Measurements from ENCODE around the gene MBNL1.
"Not testable (repeated sequence)": the region's sequence is repeated elsewhere in the genome, so short reads cannot be mapped to it uniquely, and the experiment has no call there.

DNA sequence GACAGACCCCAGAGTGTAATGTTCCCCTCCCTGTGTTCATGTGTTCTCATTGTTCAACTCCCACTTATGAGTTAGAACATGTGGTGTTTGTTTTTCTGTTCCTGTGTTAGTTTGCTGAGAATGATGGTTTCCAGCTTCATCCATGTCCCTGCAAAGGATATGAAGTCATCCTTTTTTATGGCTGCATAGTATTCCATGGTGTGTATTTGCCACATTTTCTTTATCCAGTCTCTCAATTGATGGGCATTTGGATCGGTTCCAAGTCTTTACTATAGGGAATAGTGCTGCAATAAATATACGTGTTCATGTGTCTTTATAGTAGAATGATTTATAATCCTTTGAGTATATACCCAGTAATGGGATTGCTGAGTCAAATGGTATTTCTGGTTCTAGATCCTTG, 98.5 kb downstream of the MBNL1 start:
- TF ChIP-seq POLR2A (IDR thresholded peaks at IDR 0.05); POLR2AphosphoS5 (IDR thresholded peaks at IDR 0.05; ENCODE audit: insufficient read depth in 1 of 2, low read depth in 1 of 2): not testable (repeated sequence)
- TF ChIP-seq, protein P1, sequence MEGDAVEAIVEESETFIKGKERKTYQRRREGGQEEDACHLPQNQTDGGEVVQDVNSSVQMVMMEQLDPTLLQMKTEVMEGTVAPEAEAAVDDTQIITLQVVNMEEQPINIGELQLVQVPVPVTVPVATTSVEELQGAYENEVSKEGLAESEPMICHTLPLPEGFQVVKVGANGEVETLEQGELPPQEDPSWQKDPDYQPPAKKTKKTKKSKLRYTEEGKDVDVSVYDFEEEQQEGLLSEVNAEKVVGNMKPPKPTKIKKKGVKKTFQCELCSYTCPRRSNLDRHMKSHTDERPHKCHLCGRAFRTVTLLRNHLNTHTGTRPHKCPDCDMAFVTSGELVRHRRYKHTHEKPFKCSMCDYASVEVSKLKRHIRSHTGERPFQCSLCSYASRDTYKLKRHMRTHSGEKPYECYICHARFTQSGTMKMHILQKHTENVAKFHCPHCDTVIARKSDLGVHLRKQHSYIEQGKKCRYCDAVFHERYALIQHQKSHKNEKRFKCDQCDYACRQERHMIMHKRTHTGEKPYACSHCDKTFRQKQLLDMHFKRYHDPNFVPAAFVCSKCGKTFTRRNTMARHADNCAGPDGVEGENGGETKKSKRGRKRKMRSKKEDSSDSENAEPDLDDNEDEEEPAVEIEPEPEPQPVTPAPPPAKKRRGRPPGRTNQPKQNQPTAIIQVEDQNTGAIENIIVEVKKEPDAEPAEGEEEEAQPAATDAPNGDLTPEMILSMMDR (IDR thresholded peaks at IDR 0.05), result not testable (repeated sequence)

All from vagina (tissue), 2 donors.